ENCODE data around the gene PPA1.
"Not testable (repeated sequence)": the region's sequence is repeated elsewhere in the genome, so short reads cannot be mapped to it uniquely, and the experiment has no call there.

PPA1 gene

GRCh38 chr10:70233109-70233938, at the start of gene PPA1:
Gene PPA1 (minus strand): TSS chr10:70233429. CDS start chr10:70233327, 102 bp downstream.
- DNase-seq, result peak; percentile 100

- DNase-seq, result no peak
Observed at GRCh38 chr10:70281609-70282008, 48.4 kb upstream of the PPA1 start.

- no peak for DNase-seq
Observed at GRCh38 chr10:70280099-70280498, 46.9 kb upstream of the PPA1 start.

GRCh38 chr10:70277396-70278030, 44.3 kb upstream of the PPA1 start:
- no peak for DNase-seq

- no peak for DNase-seq
Observed at GRCh38 chr10:70274643-70275042, 41.4 kb upstream of the PPA1 start.

- no peak for DNase-seq
Observed at GRCh38 chr10:70272925-70273316, 39.7 kb upstream of the PPA1 start.

- no peak for DNase-seq
Observed at GRCh38 chr10:70271996-70272924, 39.0 kb upstream of the PPA1 start.

GRCh38 chr10:70270952-70271351, 37.7 kb upstream of the PPA1 start:
- DNase-seq, result no peak

- DNase-seq, result no peak
Observed at GRCh38 chr10:70269741-70270140, 36.5 kb upstream of the PPA1 start.

- no peak for DNase-seq
Observed at GRCh38 chr10:70268376-70268775, 35.1 kb upstream of the PPA1 start.

- no peak for DNase-seq
Observed at GRCh38 chr10:70267161-70267933, 34.1 kb upstream of the PPA1 start.

- DNase-seq, result no peak
Observed at GRCh38 chr10:70266701-70267100, 33.5 kb upstream of the PPA1 start.

GRCh38 chr10:70266056-70266455, 32.8 kb upstream of the PPA1 start:
- no peak for DNase-seq

GRCh38 chr10:70265032-70265689, 31.9 kb upstream of the PPA1 start:
- DNase-seq, result no peak

- no peak for DNase-seq
Observed at GRCh38 chr10:70260734-70261133, 27.5 kb upstream of the PPA1 start.

- no peak for DNase-seq
Observed at GRCh38 chr10:70260259-70260658, 27.0 kb upstream of the PPA1 start.

GRCh38 chr10:70258216-70258615, 25.0 kb upstream of the PPA1 start:
- DNase-seq, result no peak

- not testable (repeated sequence) for DNase-seq
Observed at GRCh38 chr10:70257816-70258215, 24.6 kb upstream of the PPA1 start.

- no peak for DNase-seq
Observed at GRCh38 chr10:70256463-70256862, 23.2 kb upstream of the PPA1 start.

- DNase-seq, result peak; percentile 34
Observed at GRCh38 chr10:70255329-70256299, 22.4 kb upstream of the PPA1 start.

All from CD4-positive, alpha-beta T cell treated with Interleukin-17A for 4 hours (primary cell).